H4 (cell line): ENCODE data around the gene MAGI2. TPM values are rescaled to one million over a fixed set of nuclear protein-coding genes. Genes with fewer than 3 reads are reported as not detected.
"Not testable (repeated sequence)": the region's sequence is repeated elsewhere in the genome, so short reads cannot be mapped to it uniquely, and the experiment has no call there.

Experiments used
- DNase-seq: peaks from one replicate; pipeline ENCODE4 v3.0.0-alpha.2; 2015; ENCODE audit warnings: low spot score
- total RNA-seq: library from RNA; depleted of rRNA; stranded (reverse); fragments of >200 nt; shearing (Covaris generic); gene quantifications from 2 replicates; pipeline ENCODE4 v1.2.3, GENCODE V29; 2014

MAGI2 gene
- total RNA-seq, 1 experiment from 2014 or later, result 1.8 TPM

DNA sequence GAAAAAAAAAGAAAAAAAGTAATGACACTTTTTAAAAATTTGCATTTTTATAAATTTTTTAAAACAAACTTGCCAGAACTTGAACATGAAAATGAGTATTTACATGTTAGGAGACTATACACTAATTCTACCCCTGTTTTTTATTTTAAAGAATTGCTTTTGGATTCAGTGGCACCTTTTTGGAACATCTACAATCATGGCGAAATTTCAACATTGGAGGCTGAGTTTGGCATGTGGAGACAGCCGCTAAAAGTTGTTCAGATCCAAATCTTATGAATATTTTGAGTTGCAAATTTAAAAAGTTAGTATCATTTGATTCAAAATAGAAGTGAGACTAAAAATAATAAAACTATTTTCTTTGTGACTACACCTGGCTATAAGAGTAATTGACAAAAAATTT lies 804.2 kb downstream of the MAGI2 start:
- DNase-seq, result no peak

DNA sequence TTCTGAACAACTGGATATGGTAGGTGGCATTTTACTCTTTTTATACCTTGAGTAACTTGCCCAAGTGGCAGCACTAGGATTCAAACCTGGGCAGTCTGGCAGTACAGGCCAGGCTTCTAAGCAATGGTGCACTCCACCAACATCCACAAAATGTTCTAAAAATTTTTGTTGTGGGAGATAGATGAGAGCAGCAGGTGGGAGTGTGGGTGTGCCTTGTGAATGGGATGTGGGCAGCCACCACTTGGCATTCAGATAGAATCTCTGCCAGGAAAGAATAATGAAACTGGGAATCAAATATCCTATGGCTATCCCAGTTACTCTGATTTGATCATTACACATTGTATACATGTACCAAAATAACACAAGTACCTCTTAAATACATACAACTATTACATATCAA lies 810.7 kb downstream of the MAGI2 start:
- no peak for DNase-seq

DNA sequence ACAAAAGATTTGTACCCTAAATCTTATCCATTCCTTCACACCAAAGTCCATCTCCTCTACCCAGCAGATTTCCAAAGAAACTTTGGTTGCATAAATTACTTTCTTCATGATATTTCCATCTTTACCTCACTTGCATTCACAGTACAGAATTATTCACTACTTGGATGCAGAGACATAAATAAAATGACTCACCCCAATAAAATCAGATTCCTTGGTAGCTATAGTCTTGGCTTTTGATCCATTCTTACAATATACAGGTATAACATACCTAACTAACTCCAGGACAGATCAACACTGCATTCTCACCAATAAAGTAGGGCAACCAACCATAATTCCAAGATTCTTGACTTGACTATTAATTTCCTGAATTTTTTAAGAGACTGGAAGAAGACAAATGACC lies 815.1 kb downstream of the MAGI2 start:
- DNase-seq, result no peak

DNA sequence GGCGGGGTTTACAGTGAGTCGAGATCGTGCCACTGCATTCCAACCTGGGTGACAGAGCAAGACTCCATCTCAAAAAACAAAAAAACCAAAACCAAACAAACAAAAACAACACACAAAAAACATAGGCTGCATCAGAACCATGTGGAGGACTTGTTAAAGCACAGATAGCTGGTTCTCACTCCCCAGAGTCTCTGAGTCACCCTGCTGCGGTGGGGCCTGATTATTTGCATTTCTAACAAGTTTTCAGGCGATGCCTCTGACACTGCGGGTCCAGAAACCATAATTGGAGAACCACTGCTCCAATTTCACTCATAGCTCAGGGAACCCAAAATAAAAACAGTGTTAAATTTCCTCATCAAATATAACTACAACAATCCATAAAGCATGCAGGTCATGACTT lies 816.7 kb downstream of the MAGI2 start:
- DNase-seq, result peak; percentile 24

GRCh38 chr7:78635026-78635793 lies 818.3 kb downstream of the MAGI2 start:
- DNase-seq, result no peak

- no peak for DNase-seq
These were observed 819.4 kb downstream of the MAGI2 start for GRCh38 chr7:78634093-78634492.

- DNase-seq, result no peak
These were observed 832.5 kb downstream of the MAGI2 start for GRCh38 chr7:78620920-78621319.

DNA sequence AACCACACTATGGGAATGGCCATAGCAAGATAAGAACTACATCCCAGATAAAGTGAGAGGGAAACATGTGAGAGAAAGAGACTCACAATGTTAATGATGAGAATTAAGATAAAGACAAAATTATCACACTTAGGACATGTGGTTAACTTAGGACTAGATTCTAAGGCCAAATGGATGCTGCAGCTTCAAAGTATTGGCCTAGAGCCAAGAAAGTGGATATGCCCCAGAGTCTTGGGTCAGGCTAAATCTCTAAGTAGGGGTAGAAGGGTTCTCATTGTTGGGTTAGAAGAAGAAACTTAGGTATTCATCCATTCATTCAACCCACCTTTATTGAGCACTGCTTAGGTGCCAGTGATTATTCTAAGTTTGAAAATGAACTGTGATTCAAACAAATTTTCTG lies 836.9 kb downstream of the MAGI2 start:
- DNase-seq, result no peak

DNA sequence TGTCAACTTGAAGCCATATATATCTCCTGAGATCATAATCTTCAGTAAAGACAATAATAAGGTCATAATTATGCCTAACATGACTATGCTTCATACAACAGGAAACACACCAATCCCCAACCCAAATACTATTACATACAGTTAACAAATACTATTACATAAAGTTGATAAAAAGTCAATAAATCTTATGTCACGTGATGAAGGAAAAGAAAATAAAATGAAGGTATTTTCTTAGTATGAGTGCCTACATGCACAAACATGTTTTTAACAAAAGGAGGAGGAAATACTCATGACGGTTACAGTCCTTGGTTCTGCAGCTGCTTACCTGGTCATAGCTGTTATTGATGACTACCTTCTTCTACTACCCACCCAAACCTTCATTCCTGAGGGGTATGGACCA lies 844.2 kb downstream of the MAGI2 start:
- no peak for DNase-seq

- DNase-seq, result no peak
These were observed 846.4 kb downstream of the MAGI2 start for GRCh38 chr7:78607099-78607498.

DNA sequence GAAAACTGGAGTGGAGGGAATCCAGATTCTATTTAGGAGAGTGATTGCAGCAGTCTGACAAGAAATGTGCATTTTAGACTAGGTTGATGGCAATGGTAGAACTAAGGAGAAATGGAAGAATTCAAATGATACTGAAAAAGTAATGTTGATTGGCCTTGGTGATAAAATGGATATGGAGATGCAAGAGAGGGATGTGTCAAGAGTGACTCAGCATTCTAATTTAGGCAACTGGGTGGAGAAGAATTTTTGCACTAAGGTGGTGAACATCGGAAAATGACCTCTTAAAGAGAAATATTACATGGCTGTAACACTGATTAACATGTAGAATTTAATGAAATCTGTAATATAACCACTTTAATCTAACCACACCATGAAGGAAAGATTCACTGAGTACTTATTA lies 848.3 kb downstream of the MAGI2 start:
- DNase-seq, result no peak

DNA sequence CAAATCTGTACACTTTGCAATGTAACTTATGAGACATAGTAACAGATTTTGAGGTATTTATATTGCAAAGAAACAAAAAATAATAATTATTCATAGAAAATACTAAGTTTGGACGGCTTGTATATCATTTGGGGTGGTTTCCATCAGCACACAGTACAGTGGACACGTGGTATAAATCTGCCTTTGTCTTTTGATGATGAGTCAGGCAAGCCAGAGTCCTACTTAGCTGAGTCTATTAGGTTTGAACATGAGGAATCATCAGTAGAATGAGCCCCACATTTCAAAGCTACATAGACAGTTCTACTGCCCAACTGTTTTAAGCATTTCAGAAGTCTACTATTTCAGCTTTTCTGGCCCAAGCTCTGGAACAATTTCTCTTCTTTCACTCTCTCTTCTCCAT lies 851.7 kb downstream of the MAGI2 start:
- no peak for DNase-seq

- DNase-seq, result no peak
These were observed 859.3 kb downstream of the MAGI2 start for GRCh38 chr7:78594156-78594555.

DNA sequence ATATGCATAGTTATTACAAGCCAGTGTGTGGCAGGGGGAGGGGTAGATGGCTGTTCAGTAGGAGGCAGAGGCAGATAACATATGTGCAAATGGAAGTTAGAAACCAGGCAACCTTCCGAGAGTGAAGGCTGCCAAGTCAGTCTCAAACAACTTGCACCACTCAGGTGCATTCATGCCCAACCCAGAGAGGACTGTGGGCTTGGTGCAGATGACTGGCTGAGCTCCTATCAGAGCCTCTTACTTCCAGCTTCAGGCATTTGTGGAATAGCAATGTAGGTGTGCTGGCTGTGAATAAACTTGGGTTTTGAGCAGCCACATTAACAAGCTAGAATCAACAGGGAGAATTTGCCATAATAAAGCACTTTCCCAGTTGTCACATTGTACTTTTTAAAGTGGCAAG lies 865.1 kb downstream of the MAGI2 start:
- no peak for DNase-seq

GRCh38 chr7:78587443-78588044 lies 865.9 kb downstream of the MAGI2 start:
- DNase-seq, result peak; percentile 68

- no peak for DNase-seq
These were observed 867.5 kb downstream of the MAGI2 start for GRCh38 chr7:78585980-78586379.

GRCh38 chr7:78578686-78579085 lies 874.8 kb downstream of the MAGI2 start:
- DNase-seq, result no peak

- DNase-seq, result not testable (repeated sequence)
These were observed 876.1 kb downstream of the MAGI2 start for GRCh38 chr7:78577174-78577952.

- DNase-seq, result peak; percentile 55
These were observed 877.2 kb downstream of the MAGI2 start for GRCh38 chr7:78576236-78576635.

DNA sequence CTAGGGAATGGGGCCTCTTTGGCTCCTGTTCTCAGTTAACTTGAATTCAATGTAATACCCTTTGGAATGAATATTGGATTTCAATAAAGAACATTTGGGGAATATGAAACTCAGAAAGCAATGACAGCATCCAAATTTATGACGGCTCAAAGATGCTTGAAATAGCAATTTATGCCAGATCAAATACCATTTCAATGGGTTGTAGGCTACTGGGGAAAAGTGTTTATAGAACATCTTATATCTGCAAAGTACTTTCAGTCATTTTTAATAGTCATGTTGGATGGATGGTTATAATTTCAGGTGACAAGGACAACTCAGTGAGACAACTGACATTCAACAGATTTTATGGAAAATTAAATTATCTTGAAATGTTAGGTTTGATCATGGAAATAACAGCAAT lies 882.2 kb downstream of the MAGI2 start:
- no peak for DNase-seq

- DNase-seq, result no peak
These were observed 884.8 kb downstream of the MAGI2 start for GRCh38 chr7:78568690-78569089.

DNA sequence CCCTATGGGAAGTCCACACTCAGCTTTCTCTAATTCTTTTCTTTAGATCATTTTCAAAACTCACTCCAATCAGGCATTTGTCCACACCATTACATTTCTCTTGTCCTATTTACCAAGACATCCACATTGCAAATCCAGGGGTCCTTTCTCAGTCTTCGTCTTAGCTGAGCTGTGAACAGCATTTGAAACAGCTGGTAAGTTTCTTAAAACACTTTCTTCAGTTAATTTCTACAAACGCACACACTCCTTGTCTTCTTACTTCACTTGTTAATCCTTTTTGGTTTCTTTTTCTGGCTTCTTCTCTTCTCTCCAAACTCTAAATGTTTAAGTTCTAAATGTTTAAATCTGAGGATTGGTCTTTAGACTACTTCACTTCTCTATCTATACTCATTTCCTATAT lies 885.6 kb downstream of the MAGI2 start:
- DNase-seq, result no peak

DNA sequence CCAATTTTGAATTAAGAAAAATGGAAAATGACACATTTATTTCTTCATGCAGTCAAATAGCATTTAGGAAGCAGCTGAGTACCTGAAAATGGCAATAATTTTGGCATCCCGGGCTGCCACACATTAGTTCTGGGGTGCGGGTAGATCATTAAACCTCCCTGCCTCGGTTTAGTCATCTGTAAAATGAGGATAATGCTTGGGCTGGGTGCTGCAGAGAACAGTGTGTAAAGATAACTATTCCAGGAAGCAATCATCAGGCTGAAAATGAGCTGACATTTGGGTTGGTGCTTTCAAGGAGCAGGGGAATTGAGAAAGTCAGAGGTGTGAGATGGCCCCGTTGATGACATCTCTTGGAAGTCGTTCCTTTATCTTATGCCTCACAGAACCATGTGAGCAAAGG lies 887.7 kb downstream of the MAGI2 start:
- no peak for DNase-seq
